ENCODE data around the gene GABPB1. TPM values are rescaled to one million over a fixed set of nuclear protein-coding genes. Genes with fewer than 3 reads are reported as not detected.

GABPB1 gene
- total RNA-seq, 2 donors from 2014 or later = 13.0 to 27.8 TPM

DNA sequence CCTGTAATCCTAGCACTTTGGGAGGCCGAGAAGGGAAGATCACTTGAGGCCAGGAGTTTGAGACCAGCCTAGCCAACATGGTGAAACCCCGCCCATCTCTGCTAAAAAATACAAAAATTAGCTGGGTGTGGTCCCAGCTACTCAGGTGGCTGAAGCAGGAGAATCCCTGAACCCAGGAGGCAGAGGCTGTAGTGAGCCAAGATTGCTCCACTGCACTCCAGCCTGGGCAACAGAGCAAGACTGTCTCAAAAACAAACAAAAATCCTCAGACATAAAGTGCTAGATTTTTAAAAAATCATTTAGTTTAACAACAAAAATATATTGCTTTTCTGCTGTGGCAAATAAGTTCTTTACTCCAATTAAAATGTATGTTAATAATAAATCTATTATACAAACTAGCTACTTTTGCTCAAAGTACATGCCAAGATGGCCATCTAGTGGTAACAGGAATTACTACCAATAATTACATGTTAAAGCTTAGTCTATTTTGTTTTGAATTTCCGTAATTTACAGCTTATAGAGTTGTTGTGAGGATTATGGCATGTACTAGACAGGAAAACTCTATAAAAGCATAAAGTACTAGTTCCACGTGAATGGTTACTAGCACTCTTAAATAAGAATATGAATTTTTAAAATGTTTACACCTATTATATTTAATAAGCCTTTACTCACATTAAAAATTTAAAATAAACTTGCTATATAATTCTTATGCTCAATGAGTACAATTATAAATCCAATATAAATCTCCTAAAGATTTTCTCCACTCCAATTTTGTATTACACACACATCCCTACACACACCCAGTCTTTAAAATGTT, 39.0 kb downstream of the GABPB1 start:
- Histone ChIP-seq H3K9me3 (no peaks in the 10 kb centered on the region), H3K4me3 (no peak overlapping the region), H3K4me1 (ENCODE audit: control insufficient read depth in 1 of 2, low read depth in 2 of 2) (no peaks in the 10 kb centered on the region), H3K27me3 (replicated peaks; ENCODE audit: insufficient read depth) (no peaks in the 10 kb centered on the region), H3K36me3 (no peaks in the 10 kb centered on the region), H3K27ac (no peak overlapping the region)
- ATAC-seq (ENCODE audit: insufficient number of reproducible peaks, low FRiP score, low read depth) (no peak), DNase-seq (ENCODE audit: low spot score) (no peak)
- TF ChIP-seq, protein P1, sequence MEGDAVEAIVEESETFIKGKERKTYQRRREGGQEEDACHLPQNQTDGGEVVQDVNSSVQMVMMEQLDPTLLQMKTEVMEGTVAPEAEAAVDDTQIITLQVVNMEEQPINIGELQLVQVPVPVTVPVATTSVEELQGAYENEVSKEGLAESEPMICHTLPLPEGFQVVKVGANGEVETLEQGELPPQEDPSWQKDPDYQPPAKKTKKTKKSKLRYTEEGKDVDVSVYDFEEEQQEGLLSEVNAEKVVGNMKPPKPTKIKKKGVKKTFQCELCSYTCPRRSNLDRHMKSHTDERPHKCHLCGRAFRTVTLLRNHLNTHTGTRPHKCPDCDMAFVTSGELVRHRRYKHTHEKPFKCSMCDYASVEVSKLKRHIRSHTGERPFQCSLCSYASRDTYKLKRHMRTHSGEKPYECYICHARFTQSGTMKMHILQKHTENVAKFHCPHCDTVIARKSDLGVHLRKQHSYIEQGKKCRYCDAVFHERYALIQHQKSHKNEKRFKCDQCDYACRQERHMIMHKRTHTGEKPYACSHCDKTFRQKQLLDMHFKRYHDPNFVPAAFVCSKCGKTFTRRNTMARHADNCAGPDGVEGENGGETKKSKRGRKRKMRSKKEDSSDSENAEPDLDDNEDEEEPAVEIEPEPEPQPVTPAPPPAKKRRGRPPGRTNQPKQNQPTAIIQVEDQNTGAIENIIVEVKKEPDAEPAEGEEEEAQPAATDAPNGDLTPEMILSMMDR (IDR thresholded peaks at IDR 0.05) = peak; percentile 51

DNA sequence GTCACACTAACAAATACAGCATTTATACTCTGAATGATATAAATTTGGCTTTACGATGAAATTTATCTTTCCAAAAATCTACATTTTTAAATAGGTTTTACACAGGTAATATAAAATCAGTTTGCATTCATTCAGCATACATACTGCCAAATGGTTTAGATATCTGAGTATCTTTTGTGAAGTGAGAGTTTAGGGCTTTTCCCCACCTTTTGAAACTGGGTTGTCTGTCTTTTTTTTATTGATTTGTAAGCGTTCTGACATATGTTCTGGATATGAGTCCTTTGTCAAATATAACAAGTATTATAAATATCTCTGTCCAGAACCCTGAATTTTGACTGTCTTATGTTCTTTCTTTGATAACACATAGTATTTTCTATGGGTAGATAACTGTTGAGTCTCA, 42.4 kb downstream of the GABPB1 start:
- H3K4me1 ChIP-seq (ENCODE audit: control insufficient read depth in 1 of 2, low read depth in 2 of 2) = no peaks in the 10 kb centered on the region
- no peaks in the 10 kb centered on the region for H3K27me3 ChIP-seq (replicated peaks; ENCODE audit: insufficient read depth)
- DNase-seq (ENCODE audit: low spot score) (no peak), ATAC-seq (ENCODE audit: insufficient number of reproducible peaks, low FRiP score, low read depth) (no peak)
- H3K9me3 ChIP-seq = no peaks in the 10 kb centered on the region
- TF ChIP-seq, protein P1 (IDR thresholded peaks at IDR 0.05) = no peak
- no peak overlapping the region for H3K27ac ChIP-seq
- peaks cover 2% of the 10 kb centered on the region for H3K36me3 ChIP-seq
- no peak overlapping the region for H3K4me3 ChIP-seq

DNA sequence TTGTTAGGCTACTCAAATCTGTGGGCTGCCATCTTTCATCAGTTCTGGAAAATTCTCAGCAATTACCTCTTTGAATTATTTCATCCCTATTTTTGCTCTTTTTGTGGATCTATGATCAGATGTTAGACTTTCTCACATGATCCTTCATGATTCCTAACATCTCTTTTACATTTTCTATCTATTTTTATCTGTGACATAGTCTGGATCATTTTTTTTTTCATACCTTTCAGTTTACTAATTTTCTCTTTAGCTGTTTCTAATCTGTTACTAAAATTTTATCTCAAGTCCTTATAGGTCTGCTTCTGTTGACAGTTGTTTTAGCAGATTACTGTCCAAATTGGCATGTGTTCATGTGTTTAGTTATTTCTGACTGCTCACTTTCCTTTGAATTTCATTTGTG, 47.2 kb downstream of the GABPB1 start:
- no peak overlapping the region for H3K27ac ChIP-seq
- TF ChIP-seq, protein P1 (IDR thresholded peaks at IDR 0.05) = no peak
- ATAC-seq (ENCODE audit: insufficient number of reproducible peaks, low FRiP score, low read depth) = no peak
- no peak for DNase-seq (ENCODE audit: low spot score)
- no peak overlapping the region for H3K4me3 ChIP-seq
- H3K9me3 ChIP-seq = no peaks in the 10 kb centered on the region
- no peaks in the 10 kb centered on the region for H3K27me3 ChIP-seq (replicated peaks; ENCODE audit: insufficient read depth)
- H3K36me3 ChIP-seq = peaks cover 4% of the 10 kb centered on the region
- H3K4me1 ChIP-seq (ENCODE audit: control insufficient read depth in 1 of 2, low read depth in 2 of 2) = no peaks in the 10 kb centered on the region

DNA sequence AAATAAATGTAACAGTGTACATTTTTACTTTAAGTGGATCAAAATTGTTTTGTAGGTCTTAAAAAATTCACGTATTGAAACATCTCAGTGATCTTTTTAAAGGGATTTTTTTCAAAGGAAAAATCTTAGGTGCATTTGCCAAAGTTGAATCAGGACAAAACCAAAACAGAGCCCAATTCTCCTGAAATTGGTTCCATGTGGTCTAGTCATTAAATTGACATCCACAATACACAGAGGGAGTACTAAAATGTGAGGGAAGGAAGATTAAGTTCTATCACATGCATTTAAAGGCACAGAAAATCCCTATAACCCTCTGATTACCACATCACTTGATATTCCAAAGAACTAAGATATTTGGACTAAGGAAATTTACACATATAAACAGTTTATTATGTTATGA, 50.2 kb downstream of the GABPB1 start:
- ATAC-seq (ENCODE audit: insufficient number of reproducible peaks, low FRiP score, low read depth) = no peak
- no peaks in the 10 kb centered on the region for H3K9me3 ChIP-seq
- H3K36me3 ChIP-seq = peaks cover 12% of the 10 kb centered on the region
- H3K27ac ChIP-seq = no peak overlapping the region
- TF ChIP-seq, protein P1 (IDR thresholded peaks at IDR 0.05) = no peak
- H3K4me3 ChIP-seq = no peak overlapping the region
- H3K27me3 ChIP-seq (replicated peaks; ENCODE audit: insufficient read depth) = no peaks in the 10 kb centered on the region
- no peaks in the 10 kb centered on the region for H3K4me1 ChIP-seq (ENCODE audit: control insufficient read depth in 1 of 2, low read depth in 2 of 2)
- no peak for DNase-seq (ENCODE audit: low spot score)

DNA sequence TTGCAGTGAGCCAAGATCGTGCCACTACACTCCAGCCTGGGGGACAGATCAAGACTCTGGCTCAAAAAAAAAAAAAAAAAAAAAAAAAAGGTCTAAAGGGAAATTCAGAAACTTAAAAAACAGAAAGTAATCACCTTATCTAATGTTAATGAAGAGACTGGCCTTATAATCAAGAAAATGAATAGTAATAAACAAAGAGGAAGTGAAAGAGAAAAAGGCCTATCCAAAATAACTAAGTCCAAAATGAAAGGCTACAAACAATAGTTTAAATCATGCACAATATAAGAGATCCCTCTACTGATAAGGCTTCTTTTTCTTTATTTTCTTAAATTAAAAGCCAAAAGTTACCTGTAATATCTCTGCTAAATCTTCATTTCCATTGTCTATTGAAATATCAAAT, 52.4 kb downstream of the GABPB1 start:
- no peak overlapping the region for H3K4me3 ChIP-seq
- TF ChIP-seq, protein P1 (IDR thresholded peaks at IDR 0.05) = no peak
- DNase-seq (ENCODE audit: low spot score) (no peak), ATAC-seq (ENCODE audit: insufficient number of reproducible peaks, low FRiP score, low read depth) (no peak)
- H3K9me3 ChIP-seq = no peaks in the 10 kb centered on the region
- peaks cover 15% of the 10 kb centered on the region for H3K36me3 ChIP-seq
- H3K27ac ChIP-seq = no peak overlapping the region
- no peaks in the 10 kb centered on the region for H3K4me1 ChIP-seq (ENCODE audit: control insufficient read depth in 1 of 2, low read depth in 2 of 2)
- no peaks in the 10 kb centered on the region for H3K27me3 ChIP-seq (replicated peaks; ENCODE audit: insufficient read depth)

Measured in thoracic aorta (tissue), 2 donors.